ENCODE results near the gene RAPGEF2.
"Not testable (repeated sequence)": the region's sequence is repeated elsewhere in the genome, so short reads cannot be mapped to it uniquely, and the experiment has no call there.

The RAPGEF2 gene

GRCh38 chr4:159367781-159368080 is 264.9 kb downstream of the RAPGEF2 start:
- TF ChIP-seq ZFX (IDR thresholded peaks at IDR 0.05) (no peak), CTCF (conservative IDR thresholded peaks at IDR 0.05) (no peak)
- no peak overlapping the region for H3K27ac ChIP-seq

GRCh38 chr4:159368320-159368719 is 265.4 kb downstream of the RAPGEF2 start:
- H3K27ac ChIP-seq: no peak overlapping the region
- TF ChIP-seq CTCF (conservative IDR thresholded peaks at IDR 0.05): no peak
- no peak for TF ChIP-seq ZFX (IDR thresholded peaks at IDR 0.05)

DNA sequence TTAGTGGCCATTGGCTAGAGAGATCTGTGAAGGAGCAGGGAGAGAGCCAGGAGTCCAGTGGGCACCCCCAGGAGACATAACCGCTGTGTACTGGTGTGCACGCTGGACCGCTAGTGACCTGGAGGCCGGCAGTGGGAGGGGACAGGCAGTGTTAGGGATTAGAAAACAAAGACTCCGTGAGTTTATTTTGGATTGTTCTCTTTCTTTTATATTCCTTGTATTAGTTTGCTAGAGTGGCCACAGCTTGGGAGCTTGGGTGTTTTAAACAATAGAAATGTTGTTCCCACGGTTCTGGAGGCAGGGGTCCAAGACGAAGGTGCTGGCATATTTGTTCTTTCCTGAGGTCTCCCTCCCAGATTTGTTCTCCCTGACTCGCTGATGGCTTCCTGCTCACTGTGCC is 266.4 kb downstream of the RAPGEF2 start:
- H3K27ac ChIP-seq: no peak overlapping the region
- TF ChIP-seq CTCF (conservative IDR thresholded peaks at IDR 0.05) (no peak), ZFX (IDR thresholded peaks at IDR 0.05) (no peak)

DNA sequence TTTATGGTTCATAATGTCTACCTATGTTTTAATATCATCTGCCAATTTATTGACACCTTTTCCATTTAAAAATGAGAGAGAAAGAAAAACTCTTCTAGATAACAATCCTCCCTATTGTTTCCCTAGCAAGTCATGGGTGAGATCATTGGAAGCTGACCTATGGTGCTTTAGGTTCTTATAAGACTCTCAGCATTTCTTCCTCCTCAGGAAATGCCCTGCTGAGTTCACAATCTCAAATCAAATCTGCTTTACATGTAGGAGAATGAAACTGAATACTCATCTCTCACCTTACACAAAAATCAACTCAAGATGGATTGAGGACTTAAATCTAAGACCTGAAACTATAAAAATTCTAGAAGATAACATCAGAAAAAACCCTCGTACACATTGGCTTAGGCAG is 267.4 kb downstream of the RAPGEF2 start:
- H3K27ac ChIP-seq: no peak overlapping the region
- TF ChIP-seq ZFX (IDR thresholded peaks at IDR 0.05) (no peak), CTCF (conservative IDR thresholded peaks at IDR 0.05) (no peak)

- H3K27ac ChIP-seq: no peak overlapping the region
- no peak for TF ChIP-seq ZFX (IDR thresholded peaks at IDR 0.05)
- TF ChIP-seq CTCF (conservative IDR thresholded peaks at IDR 0.05): no peak
These were observed 272.1 kb downstream of the RAPGEF2 start for GRCh38 chr4:159374749-159375530.

DNA sequence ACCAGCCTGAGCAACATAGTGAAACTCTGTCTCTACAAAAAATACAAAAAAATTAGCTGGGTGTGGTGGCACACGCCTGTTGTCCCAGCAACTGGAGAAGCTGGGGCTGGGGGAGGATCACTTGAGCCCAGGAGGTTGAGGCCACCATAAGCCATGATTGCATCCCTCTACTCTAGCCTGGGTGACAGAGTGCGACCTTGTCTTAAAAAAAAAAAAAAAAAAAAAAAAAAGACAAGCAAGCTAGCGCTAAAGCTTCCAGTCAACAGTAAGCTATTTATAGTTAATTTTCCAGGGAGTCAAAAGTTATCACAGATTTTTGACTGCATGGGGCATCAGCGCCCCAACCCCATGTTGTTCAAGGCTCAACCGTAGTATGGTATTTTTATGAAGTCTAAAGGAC is 273.4 kb downstream of the RAPGEF2 start:
- TF ChIP-seq ZFX (IDR thresholded peaks at IDR 0.05) (no peak), CTCF (conservative IDR thresholded peaks at IDR 0.05) (no peak)
- H3K27ac ChIP-seq: no peak overlapping the region

DNA sequence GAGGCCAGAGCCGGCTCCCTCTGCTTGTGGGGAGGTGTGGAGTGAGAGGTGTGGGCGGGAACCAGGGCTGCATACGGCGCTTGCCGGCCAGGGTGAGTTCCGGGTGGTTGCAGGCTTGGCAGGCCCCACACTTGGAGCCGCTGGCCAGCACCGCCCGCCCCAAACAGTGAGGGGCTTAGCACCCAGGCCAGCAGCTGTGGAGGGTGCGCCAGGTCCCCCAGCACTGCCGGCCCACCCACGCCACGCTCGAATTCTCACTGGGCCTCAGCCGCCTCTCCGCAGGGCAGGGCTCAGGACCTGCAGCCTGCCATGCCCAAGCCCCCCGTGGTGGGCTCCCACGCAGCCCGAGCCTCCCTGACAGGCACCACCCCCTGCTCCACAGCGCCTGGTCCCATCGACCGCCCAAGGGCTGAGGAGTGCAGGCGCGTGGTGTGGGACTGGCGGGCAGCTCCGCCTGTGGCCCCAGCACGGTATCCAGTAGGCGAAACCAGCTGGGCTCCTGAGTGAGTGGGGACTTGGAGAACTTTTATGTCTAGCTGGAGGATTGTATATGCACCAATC is 275.3 kb downstream of the RAPGEF2 start:
- H3K27ac ChIP-seq: no peak overlapping the region
- no peak for TF ChIP-seq CTCF (conservative IDR thresholded peaks at IDR 0.05)
- no peak for TF ChIP-seq ZFX (IDR thresholded peaks at IDR 0.05)

DNA sequence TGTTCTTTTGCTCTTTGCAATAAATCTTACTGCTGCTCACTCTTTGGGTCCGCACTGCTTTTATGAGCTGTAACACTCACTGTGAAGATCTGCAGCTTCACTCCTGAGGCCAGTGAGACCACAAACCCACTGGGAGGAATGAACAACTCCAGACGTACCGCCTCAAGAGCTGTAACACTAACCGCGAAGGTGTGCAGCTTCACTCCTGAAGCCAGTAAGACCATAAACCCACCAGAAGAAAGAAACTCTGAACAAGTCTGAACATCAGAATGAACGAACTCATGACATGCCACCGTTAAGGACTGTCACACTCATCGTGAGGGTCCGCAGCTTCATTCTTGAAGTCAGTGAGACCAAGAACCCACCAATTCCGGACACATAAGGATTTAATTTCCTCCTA is 276.2 kb downstream of the RAPGEF2 start:
- not testable (repeated sequence) for H3K27ac ChIP-seq
